Activated CD4-positive, alpha-beta T cell treated with anti-CD3 and anti-CD28 coated beads, Interleukin-2, amount 10 ng/mL, durations not matched to agents 7 days and 5 days (primary cell): Measurements from ENCODE around the gene ANKRD65. TPM values are rescaled to one million over a fixed set of nuclear protein-coding genes. Genes with fewer than 3 reads are reported as not detected.
"Not testable (repeated sequence)": the region's sequence is repeated elsewhere in the genome, so short reads cannot be mapped to it uniquely, and the experiment has no call there.

Experiments used
- CTCF ChIA-PET: fragments of 350-600 bp; sonication (Branson Sonifier 250); formaldehyde crosslinking; loops from one replicate; lab custom pipeline; 2021; ENCODE audit warnings: antibody characterized with exemption; lab: Charles Lee
- POLR2A ChIA-PET: fragments of 350-600 bp; sonication (Branson Sonifier 250); formaldehyde crosslinking; loops from one replicate; lab custom pipeline; 2021; ENCODE audit warnings: antibody characterized with exemption; lab: Charles Lee
- DNase-seq: peaks from one replicate; pipeline ENCODE4 v3.0.0-alpha.2; 2020
- H3K27ac Mint-ChIP-seq: one replicate; pipeline ENCODE4 v1.8.0; 2021; ENCODE audit warnings: mild to moderate bottlenecking, moderate library complexity, mixed read lengths
- H3K27me3 Mint-ChIP-seq: one replicate; pipeline ENCODE4 v1.8.0; 2021; ENCODE audit warnings: mixed read lengths
- H3K36me3 Mint-ChIP-seq: one replicate; pipeline ENCODE4 v1.8.0; 2021; ENCODE audit warnings: low read depth, mixed read lengths
- H3K4me1 Mint-ChIP-seq: one replicate; pipeline ENCODE4 v1.8.0; 2021; ENCODE audit warnings: mixed read lengths
- H3K4me3 Mint-ChIP-seq: one replicate; pipeline ENCODE4 v1.8.0; 2021; ENCODE audit warnings: mild to moderate bottlenecking, moderate library complexity, mixed read lengths
- H3K9me3 Mint-ChIP-seq: one replicate; pipeline ENCODE4 v1.8.0; 2021; ENCODE audit warnings: mixed read lengths
- total RNA-seq, 2 experiments: library from RNA; stranded (reverse); gene quantifications; one replicate each; pipeline ENCODE4 v1.2.3, GENCODE V29; 2021

The ANKRD65 gene
- total RNA-seq, 2 experiments from 2014 or later: not detected

- no peak for DNase-seq
- H3K27ac Mint-ChIP-seq: no peak overlapping the region
- no peak overlapping the region for H3K4me3 Mint-ChIP-seq
- CTCF ChIA-PET: interaction anchor here (0.5 kb wide), 1 partner anchor 11 kb away, joined by 3 read pairs; no protein-coding TSS in a partner anchor
- H3K27me3 Mint-ChIP-seq: peaks cover 20% of the 10 kb centered on the region
- no peaks in the 10 kb centered on the region for H3K9me3 Mint-ChIP-seq
- no peaks in the 10 kb centered on the region for H3K36me3 Mint-ChIP-seq
- POLR2A ChIA-PET: no interaction called here
- peaks cover 9% of the 10 kb centered on the region for H3K4me1 Mint-ChIP-seq
Observed at GRCh38 chr1:1432274-1432950, 11.3 kb upstream of the ANKRD65 start.

- DNase-seq: no peak
- H3K4me1 Mint-ChIP-seq: peaks cover 9% of the 10 kb centered on the region
- ChIA-PET CTCF (interaction anchor here (0.5 kb wide), 1 partner anchor 12 kb away, joined by 3 read pairs; no protein-coding TSS in a partner anchor), POLR2A (no interaction called here)
- no peak overlapping the region for H3K27ac Mint-ChIP-seq
- H3K4me3 Mint-ChIP-seq: no peak overlapping the region
- no peaks in the 10 kb centered on the region for H3K9me3 Mint-ChIP-seq
- no peaks in the 10 kb centered on the region for H3K36me3 Mint-ChIP-seq
- H3K27me3 Mint-ChIP-seq: peaks cover 20% of the 10 kb centered on the region
Observed at GRCh38 chr1:1431845-1432273, 10.8 kb upstream of the ANKRD65 start.

GRCh38 chr1:1430992-1431844 lies 10.1 kb upstream of the ANKRD65 start:
- Mint-ChIP-seq H3K4me3 (no peak overlapping the region), H3K36me3 (no peaks in the 10 kb centered on the region), H3K27ac (no peak overlapping the region), H3K9me3 (no peaks in the 10 kb centered on the region), H3K27me3 (peaks cover 19% of the 10 kb centered on the region), H3K4me1 (peaks cover 9% of the 10 kb centered on the region)
- DNase-seq: no peak
- POLR2A ChIA-PET: no interaction called here
- CTCF ChIA-PET: interaction anchor here (0.8 to 1.1 kb wide), 2 partner anchors 13 to 16 kb away, joined by 3 read pairs; no protein-coding TSS in a partner anchor

GRCh38 chr1:1430114-1430982 lies 9.3 kb upstream of the ANKRD65 start:
- ChIA-PET CTCF (interaction anchor here (0.8 to 2.2 kb wide), 4 partner anchors 12 to 31 kb away, joined by 3 to 5 read pairs (median 3); partner anchors contain the start of gene CCNL2), POLR2A (interaction anchor here (0.6 kb wide), 1 partner anchor 26 kb away, joined by 3 read pairs; no protein-coding TSS in a partner anchor)
- H3K4me3 Mint-ChIP-seq: no peak overlapping the region
- H3K9me3 Mint-ChIP-seq: no peaks in the 10 kb centered on the region
- DNase-seq: no peak
- no peaks in the 10 kb centered on the region for H3K36me3 Mint-ChIP-seq
- no peak overlapping the region for H3K27ac Mint-ChIP-seq
- peaks cover 21% of the 10 kb centered on the region for H3K27me3 Mint-ChIP-seq
- H3K4me1 Mint-ChIP-seq: peaks cover 8% of the 10 kb centered on the region

DNA sequence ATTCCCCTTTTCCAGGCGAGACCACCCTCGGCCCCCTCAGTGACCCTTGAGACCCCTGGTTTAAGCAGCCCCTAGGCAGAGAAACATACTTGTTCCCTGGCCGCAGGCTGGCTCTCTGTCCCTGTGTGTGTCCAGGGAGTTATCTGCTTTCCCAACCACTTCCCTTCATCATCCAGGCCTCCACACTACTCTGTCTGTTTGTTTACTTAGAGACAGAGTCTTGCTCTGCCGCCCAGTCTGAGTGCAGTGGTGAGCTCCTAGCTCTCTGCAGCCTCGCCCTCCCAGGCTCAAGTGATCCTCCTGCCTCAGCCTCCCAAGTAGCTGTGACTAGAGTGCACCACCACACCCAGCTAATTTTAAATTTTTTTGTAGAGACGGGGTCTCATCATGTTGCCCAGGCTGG lies 8.6 kb upstream of the ANKRD65 start:
- no peaks in the 10 kb centered on the region for H3K9me3 Mint-ChIP-seq
- no peak for DNase-seq
- ChIA-PET CTCF (interaction anchor here (1.0 to 2.2 kb wide), 3 partner anchors 8 to 31 kb away, joined by 3 to 5 read pairs (median 5); partner anchors contain the start of gene CCNL2), POLR2A (no interaction called here)
- H3K4me3 Mint-ChIP-seq: no peak overlapping the region
- H3K27me3 Mint-ChIP-seq: peaks cover 16% of the 10 kb centered on the region
- H3K36me3 Mint-ChIP-seq: no peaks in the 10 kb centered on the region
- peaks cover 5% of the 10 kb centered on the region for H3K4me1 Mint-ChIP-seq
- H3K27ac Mint-ChIP-seq: no peak overlapping the region

- H3K4me1 Mint-ChIP-seq, H3K9me3 Mint-ChIP-seq, H3K4me3 Mint-ChIP-seq, POLR2A ChIA-PET, H3K27ac Mint-ChIP-seq, H3K36me3 Mint-ChIP-seq, DNase-seq: not testable (repeated sequence)
- H3K27me3 Mint-ChIP-seq: peaks cover 16% of the 10 kb centered on the region
- CTCF ChIA-PET: interaction anchor here (0.8 to 2.2 kb wide), 5 partner anchors 9 to 165 kb away, joined by 3 to 5 read pairs (median 3); partner anchors contain the start of gene CCNL2
Observed at GRCh38 chr1:1428967-1429366, 7.9 kb upstream of the ANKRD65 start.

DNA sequence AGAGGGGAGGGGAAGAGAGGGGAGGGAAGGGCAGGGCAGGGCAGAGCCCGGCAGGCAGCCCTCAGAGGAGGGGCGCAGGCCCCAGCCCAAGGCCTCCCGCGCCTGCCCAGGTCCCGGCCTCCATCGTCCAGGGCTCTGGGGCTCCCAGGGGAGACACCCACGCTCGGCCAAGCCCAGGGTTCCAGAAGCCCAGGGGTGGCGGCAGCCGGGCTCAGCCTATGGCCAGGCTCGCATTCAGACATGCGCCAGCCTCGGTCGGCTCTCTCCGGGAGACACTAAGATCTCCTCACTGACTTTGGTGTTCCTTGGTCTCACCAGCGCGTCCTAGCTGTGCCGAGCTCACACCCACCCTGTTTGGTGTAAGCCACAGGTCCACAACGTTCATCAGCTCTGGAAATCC lies 7.1 kb upstream of the ANKRD65 start:
- no peaks in the 10 kb centered on the region for H3K36me3 Mint-ChIP-seq
- ChIA-PET CTCF (interaction anchor here (0.8 to 2.2 kb wide), 3 partner anchors 13 to 166 kb away, joined by 3 to 5 read pairs (median 3); no protein-coding TSS in a partner anchor), POLR2A (no interaction called here)
- H3K27ac Mint-ChIP-seq: no peak overlapping the region
- DNase-seq: no peak
- peaks cover 5% of the 10 kb centered on the region for H3K4me1 Mint-ChIP-seq
- H3K27me3 Mint-ChIP-seq: peaks cover 16% of the 10 kb centered on the region
- H3K4me3 Mint-ChIP-seq: no peak overlapping the region
- H3K9me3 Mint-ChIP-seq: no peaks in the 10 kb centered on the region

DNA sequence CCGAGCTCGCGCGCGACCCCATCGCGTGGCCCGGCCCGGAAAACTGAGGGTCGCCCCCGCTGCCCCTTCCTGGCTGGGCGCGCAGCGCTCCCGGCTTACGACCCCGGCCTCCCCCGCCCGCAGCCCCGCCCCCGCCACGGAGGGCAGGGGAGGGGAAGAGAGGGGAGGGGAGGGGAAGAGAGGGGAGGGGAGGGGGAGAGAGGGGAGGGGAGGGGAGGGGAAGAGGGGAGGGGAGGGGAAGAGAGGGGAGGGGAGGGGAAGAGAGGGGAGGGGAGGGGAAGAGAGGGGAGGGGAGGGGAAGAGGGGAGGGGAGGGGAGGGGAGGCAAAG lies 6.7 kb upstream of the ANKRD65 start:
- H3K27me3 Mint-ChIP-seq: peaks cover 16% of the 10 kb centered on the region
- H3K4me3 Mint-ChIP-seq: no peak overlapping the region
- DNase-seq: no peak
- no peaks in the 10 kb centered on the region for H3K36me3 Mint-ChIP-seq
- no peak overlapping the region for H3K27ac Mint-ChIP-seq
- POLR2A ChIA-PET: no interaction called here
- no peaks in the 10 kb centered on the region for H3K9me3 Mint-ChIP-seq
- H3K4me1 Mint-ChIP-seq: peaks cover 5% of the 10 kb centered on the region
- CTCF ChIA-PET: interaction anchor here (0.8 to 1.3 kb wide), 2 partner anchors 13 to 167 kb away, joined by 3 read pairs; no protein-coding TSS in a partner anchor

DNA sequence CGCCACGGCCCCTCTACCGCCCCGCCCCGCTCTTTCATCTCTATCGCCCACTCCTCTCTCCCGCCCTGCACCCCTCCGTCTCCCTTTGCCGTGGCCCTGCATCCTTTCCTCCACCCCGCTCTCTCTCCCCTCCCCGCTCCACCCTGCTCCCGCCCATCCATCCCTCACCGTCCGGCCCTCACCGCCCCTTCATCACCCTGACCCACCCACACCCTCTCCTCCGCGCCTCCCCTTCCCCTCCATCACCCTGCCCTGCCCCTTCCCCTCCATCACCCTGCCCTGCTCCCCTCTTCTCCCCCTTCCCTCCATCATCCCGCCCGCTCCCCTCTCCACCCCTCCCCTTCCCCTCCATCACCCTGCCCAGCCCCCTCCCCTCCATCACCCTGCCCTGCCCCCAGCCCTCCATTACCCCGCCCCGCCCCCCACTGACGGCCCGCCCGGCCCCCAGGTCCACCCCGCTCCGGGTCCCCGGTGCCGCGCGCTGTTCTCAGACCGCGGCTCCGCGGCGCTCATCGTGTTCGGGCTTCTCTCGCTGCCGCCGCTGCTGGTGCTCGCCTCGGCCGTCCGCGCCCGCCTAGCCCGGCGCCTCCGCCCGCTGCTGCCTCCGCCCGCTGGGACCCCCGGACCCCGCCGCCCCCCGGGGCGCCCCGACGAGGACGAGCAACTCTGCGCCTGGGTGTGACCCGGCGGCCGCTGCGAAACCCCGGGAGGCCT lies 6.2 kb upstream of the ANKRD65 start:
- peaks cover 5% of the 10 kb centered on the region for H3K4me1 Mint-ChIP-seq
- no peaks in the 10 kb centered on the region for H3K9me3 Mint-ChIP-seq
- peaks cover 16% of the 10 kb centered on the region for H3K27me3 Mint-ChIP-seq
- CTCF ChIA-PET: no interaction called here
- POLR2A ChIA-PET: no interaction called here
- no peak overlapping the region for H3K4me3 Mint-ChIP-seq
- no peaks in the 10 kb centered on the region for H3K36me3 Mint-ChIP-seq
- DNase-seq: no peak
- no peak overlapping the region for H3K27ac Mint-ChIP-seq

DNA sequence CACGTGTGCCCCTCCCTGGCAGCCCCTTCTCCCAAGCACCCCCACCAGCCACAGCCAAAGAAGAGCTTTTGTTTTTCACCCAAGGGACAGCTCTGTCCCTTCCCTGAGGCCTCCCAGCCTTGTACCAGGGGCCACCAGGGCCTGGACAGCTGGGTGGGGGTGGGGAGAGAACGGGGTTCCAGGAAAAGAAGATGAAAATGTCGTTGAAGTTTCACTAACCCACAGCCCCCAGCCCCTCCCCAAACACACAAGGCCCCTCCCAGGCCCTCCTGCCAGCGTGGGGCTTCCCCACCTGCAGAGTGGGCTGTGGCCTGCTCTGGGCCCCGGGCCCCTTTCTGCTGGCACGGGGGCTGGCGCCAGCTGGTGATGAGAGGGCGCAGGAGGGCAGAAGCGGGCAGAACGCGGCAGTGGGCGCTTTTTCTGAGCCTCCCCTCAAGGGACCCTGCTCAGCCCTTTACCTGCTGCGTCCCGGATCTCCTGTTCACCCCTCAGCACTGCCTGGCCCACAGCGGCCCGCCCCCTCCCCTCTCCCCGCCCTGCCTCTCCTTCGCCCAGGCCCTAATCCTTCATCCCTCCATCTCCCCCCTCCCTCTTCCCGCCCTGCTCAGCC lies 5.5 kb upstream of the ANKRD65 start:
- Mint-ChIP-seq H3K36me3 (no peaks in the 10 kb centered on the region), H3K4me1 (peaks cover 5% of the 10 kb centered on the region), H3K27ac (no peak overlapping the region), H3K4me3 (no peak overlapping the region), H3K9me3 (no peaks in the 10 kb centered on the region), H3K27me3 (peaks cover 16% of the 10 kb centered on the region)
- DNase-seq: no peak
- ChIA-PET CTCF (interaction anchor here (0.5 to 1.3 kb wide), 2 partner anchors 11 to 49 kb away, joined by 3 to 4 read pairs; no protein-coding TSS in a partner anchor), POLR2A (no interaction called here)

GRCh38 chr1:1425753-1426495 lies 4.8 kb upstream of the ANKRD65 start:
- CTCF ChIA-PET: interaction anchor here (0.5 to 1.3 kb wide), 2 partner anchors 11 to 48 kb away, joined by 3 to 4 read pairs; no protein-coding TSS in a partner anchor
- Mint-ChIP-seq H3K27me3 (peaks cover 16% of the 10 kb centered on the region), H3K4me3 (no peak overlapping the region), H3K4me1 (peaks cover 5% of the 10 kb centered on the region), H3K9me3 (no peaks in the 10 kb centered on the region), H3K27ac (no peak overlapping the region), H3K36me3 (no peaks in the 10 kb centered on the region)
- no peak for DNase-seq
- POLR2A ChIA-PET: no interaction called here
